Kidney tubule cell (primary cell): ENCODE data around the gene MAGED1.
"Not testable (repeated sequence)": the region's sequence is repeated elsewhere in the genome, so short reads cannot be mapped to it uniquely, and the experiment has no call there.

ENCODE experiments used
- DNase-seq: peaks from one replicate; pipeline ENCODE4 v3.0.0-alpha.2; 2018; ENCODE audit warnings: low spot score

The MAGED1 gene

GRCh38 chrX:51899741-51900140 lies 6.3 kb downstream of the MAGED1 start:
- no peak for DNase-seq

- no peak for DNase-seq
These were observed 9.2 kb downstream of the MAGED1 start for GRCh38 chrX:51902510-51903050.

DNA sequence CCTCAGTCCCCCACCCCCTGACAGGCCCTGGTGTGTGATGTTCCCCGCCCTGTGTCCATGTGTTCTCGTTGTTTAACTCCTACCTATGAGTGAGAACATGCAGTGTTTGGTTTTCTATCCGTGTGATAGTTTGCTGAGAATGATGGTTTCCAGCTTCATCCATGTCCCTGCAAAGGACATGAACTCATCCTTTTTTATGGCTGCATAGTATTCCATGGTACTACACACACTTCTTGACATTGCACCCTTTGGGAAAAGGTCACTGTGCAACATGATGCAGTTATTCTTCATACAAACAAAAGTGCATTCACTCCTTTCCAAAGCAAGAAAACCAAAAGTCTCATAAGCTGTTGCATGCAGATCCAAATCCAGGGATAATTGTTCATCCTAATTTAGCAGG lies 11.7 kb downstream of the MAGED1 start:
- DNase-seq: not testable (repeated sequence)

DNA sequence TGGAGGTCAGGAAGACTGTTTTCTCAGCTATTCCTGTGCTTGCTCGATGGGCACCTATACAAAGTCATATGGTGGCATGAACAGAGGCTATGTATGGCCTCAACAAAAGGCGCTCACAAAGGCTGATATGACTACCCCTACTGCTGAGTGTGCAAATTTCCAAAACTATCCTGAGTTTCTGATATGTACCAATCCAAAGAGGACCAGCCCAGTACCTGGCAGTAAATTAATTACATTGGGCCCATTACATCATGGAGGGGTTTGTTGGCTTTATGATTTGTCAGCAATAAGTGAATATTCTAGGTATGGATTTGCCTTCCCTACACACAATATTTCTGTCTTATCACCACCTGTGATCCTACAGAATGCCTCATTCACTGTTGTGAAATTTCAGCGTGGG lies 12.3 kb downstream of the MAGED1 start:
- no peak for DNase-seq

- DNase-seq: no peak
These were observed 24.2 kb downstream of the MAGED1 start for GRCh38 chrX:51917604-51918003.

DNA sequence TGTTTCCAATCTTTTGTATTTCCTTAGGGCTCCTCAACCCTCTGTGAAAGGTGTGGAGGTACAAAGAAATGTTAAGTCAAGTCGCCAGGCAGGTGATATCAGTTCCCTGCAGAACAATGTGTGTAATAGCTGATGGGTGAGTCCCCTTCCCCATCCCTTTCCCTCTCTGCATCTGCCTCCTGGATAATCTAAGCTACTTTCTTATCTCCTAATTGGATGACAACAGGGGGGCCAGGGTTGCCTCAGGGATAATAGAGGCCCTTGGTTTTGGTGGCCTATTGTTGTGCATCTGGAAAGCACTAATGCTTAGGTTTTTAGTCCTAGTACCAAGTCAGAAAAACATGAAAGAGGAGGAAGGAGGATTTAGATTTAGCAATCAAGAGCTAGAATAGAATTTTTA lies 29.1 kb downstream of the MAGED1 start:
- no peak for DNase-seq

DNA sequence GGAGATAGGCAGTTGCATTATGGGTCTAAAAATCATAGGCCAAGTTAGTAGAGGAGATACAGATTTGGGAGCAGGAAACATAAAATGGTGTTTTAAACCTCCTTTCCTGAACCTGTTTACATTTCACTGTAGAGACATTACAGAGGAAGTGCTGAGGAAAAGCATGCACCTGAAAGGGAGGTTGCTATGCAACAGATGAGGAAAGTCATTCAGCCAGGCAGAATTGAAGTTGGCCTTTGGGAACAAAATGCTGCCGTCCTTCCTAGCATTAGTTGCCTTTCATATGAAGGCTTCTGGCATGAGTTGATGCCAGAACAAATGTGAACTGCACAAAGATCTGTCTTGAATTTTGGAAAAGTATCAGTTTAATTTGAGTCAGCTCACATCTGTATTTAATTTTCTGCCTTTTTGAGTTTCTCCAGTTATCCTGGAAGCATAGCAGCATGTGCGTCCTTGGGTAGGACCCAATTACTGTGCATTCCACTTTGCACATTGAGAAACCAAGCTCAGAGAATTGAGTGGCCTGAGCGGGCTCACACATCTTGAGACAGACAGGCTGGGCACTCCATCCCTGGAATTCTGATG lies 38.2 kb downstream of the MAGED1 start:
- no peak for DNase-seq
